ENCODE measurements around the gene NCAPG2. TPM values are rescaled to one million over a fixed set of nuclear protein-coding genes. Genes with fewer than 3 reads are reported as not detected.

The NCAPG2 gene
- 24.0 and 27.2 TPM in 2 replicates for total RNA-seq

GRCh38 chr7:158704524-158705233 lies at the start of gene NCAPG2:
NCAPG2 (minus strand) TSS chr7:158704804; CDS start chr7:158701899, 2,905 bp downstream.

DNA sequence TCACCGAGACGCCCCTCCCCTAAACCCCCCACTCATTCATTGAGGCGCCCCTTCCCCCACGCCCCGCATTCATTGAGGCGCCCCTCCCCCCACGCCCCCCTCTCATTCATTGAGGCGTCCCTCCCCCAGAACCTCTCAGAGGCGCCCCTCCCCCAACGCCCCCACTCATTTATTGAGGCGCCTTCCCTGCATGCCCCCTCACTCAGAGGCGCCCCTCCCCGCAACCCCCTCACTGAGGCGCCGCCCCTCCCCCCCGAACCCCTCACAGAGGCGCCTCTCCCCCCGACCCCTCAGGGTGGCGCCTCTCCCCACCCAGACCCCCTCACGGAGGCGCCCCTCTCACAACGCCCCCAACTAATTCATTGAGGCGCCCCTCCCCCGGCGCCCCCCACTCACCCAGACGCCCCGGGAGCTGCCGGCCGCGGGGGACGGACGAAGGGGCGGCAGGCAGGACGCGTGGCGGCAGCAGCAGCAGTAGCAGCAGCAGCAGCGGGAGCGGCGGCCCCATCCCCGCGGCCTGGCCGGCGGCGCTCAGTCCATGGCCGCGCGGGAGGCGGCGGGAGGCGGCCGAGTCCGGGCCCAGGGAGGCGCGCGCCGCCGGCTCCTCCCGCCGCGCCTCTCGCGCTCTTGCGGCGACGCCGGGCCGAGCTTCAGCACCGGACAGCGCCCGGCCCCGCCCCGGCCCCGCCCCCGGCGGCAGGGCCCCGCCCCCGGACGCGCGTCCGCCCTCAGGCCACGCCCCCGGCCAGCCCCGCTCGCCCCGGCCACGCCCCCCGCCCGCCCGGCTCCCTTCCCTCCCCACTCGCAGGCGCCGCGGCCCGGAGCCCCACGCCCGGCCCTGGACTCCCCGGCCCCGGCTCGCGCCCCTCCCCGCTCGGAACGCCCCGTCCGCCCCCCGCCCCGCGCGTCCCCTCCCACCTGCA lies 117.2 kb downstream of the NCAPG2 start, which contains the start of gene PTPRN2:
Gene PTPRN2 (minus strand): TSS at position 662 of the 923 bp plus-strand sequence.

Other genes with a start within 250 kb of the NCAPG2 start
- gene PTPRN2, start 117.0 kb downstream of the NCAPG2 start, total RNA-seq, result 0.32 and 0.61 TPM in 2 replicates
- 49.2 and 50.3 TPM in 2 replicates for gene ESYT2, start 124.7 kb upstream of the NCAPG2 start, total RNA-seq
- 2.9 and 4.4 TPM in 2 replicates for gene DYNC2I1, start 151.8 kb upstream of the NCAPG2 start, total RNA-seq

Measured in epithelial cell of umbilical artery (primary cell).